Left renal pelvis (tissue), 4 donors: Measurements from ENCODE around the gene CAMTA1. TPM values are rescaled to one million over a fixed set of nuclear protein-coding genes. Genes with fewer than 3 reads are reported as not detected.

Experiments
- DNase-seq, 4 donors: peaks; one replicate each; pipeline ENCODE4 v3.0.0-alpha.2; 2013; ENCODE audit warnings: low read depth in 4 of 4, low spot score in 3 of 4
- polyA plus RNA-seq, 4 donors: library from polyadenylated mRNA; unstranded; fragments of 120-200 nt; gene quantifications; one replicate each; pipeline ENCODE4 v1.2.1, GENCODE V29; 2013; ENCODE audit not compliant: insufficient read length in 4 of 4

Gene CAMTA1
- polyA plus RNA-seq, 4 donors: 50.7 to 99.9 (median 87.8) TPM

GRCh38 chr1:7383671-7384520 is 598.6 kb downstream of the CAMTA1 start:
- DNase-seq: no peak

DNA sequence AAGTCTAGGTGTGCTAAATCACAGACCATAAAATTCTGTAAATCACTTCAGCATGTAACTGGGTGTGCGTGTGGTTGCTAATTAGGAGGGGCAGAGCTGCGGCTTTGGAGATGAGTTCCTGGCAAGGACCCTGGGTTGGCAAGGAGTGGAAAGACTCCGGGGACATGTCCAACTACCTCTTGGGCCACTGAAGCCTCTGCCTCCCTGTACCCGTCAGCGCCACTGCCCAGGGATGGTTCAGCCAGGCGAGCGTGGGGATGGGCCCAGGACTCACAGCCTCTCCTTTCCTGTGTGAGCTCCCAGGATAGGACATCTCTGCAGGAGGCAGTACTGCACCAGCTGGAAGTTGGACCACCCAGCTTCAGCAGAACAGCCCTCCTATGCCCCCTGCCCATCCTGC is 599.4 kb downstream of the CAMTA1 start:
- DNase-seq: no peak

DNA sequence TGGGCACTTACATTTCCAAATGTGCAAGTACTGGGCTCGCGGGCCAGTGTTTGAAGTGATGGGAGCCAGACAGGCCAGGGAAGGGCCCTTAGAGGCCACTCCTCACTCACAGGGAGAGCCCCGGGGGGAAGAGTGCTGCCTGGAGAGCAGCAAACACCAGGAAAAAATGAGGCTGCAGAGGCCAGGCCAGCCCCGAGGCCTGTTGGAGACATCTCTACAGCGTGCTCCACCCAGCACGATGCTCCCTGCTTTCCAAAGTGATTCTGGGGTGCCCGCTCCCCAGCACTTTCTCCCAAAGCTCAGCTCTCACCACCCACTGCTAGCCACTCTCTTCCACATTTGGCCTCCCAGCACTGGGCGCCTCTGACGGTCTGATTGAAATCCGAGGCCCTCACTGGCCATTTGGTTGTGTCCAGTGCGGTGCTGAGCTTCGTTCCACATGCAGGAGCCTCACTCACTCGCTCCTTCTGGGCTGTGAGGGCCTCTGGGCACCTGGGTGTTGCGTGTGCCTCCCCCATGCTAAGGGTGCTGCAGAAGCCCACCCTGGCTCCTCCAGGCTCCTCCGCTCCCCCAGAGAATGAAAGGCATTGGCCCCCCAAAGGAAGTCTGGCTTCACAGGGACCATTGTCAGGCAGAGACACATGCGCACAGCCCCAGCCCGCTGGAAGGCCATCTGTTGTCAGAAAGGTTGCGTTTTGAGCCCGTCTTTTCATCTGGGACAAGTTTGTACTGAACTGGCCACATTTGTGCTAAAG is 600.4 kb downstream of the CAMTA1 start:
- no peak for DNase-seq

DNA sequence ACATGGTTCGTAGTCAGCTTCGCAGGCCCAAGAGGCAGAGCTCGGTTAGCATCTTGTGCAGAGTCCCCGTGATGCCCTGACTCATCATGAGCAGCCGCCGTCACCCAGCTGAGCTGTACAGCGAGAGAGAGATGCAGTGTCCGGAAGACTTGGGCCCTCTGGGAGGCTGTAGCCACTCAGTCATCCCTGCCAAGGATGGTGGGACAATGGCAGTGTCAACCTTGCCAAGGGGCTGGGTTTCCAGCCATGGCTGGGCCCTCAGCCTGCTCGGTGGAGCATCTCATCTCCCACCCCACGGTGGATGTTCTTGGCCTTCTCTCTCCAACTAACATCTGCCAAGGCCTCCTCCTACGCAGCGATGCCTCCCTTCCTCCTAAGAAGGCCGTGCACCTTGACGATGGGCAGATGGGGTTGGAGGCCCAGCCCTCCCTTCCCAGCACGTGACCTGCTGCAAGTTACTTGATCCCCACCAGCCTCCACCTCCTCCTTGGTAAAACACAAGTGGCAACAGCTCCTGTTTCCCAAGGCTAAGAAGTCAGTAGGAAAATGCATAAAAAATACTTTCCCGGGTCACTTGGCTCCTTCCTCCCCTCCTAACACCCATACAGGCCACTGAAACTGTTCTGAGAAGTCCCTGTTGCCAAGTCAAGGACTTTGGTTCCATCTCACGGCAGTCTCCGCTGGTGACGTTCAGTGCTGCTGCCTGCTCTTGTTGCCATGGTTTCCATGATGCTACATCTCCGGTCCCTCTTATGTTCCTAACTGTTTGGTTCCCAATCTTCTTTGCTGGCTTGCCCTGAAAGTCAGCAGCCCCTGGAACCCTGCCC is 601.2 kb downstream of the CAMTA1 start:
- no peak for DNase-seq

DNA sequence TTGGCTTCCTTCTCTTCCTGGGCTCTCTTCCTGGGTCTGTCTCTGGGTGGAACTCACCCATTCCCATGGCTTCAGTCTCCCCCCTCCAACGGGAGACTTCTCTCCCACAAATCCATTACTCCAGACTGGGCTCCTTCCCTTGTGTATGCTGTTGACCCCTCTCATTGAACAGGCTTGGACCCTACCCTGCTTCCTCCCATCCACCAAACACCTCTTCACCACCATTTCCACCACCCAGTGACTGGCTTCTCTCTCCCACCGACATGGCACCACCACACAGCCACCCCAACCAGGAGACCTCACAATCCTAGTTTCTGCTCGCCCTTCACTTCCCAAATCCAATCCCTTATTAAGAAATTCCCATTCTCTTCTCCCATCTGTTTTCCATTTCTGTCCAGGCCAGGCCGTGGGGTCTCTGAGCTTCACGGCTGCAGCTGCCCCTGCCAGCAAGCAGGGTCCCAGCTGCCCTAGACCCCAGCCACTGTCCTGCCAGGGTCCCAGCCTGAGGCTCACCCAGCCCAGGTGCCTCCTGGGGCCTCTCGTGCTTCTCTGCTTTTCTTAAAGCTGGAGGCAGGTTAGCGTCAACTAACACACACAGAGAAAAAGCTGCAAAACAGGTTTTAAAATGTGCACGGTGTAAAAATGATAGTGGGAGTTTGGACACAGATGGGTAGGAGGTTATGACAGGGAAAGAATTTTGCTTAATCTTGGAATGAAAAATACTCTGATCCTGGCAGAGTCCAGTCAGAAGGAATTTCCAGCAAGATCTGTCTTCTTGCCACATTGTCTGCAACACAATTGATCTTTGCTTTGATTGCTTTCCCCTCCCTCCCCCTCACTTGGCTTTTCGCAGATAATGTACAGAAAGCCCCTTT is 602.0 kb downstream of the CAMTA1 start:
- no peak for DNase-seq

- DNase-seq: no peak
Measured at GRCh38 chr1:7388141-7388487, 602.9 kb downstream of the CAMTA1 start.

DNA sequence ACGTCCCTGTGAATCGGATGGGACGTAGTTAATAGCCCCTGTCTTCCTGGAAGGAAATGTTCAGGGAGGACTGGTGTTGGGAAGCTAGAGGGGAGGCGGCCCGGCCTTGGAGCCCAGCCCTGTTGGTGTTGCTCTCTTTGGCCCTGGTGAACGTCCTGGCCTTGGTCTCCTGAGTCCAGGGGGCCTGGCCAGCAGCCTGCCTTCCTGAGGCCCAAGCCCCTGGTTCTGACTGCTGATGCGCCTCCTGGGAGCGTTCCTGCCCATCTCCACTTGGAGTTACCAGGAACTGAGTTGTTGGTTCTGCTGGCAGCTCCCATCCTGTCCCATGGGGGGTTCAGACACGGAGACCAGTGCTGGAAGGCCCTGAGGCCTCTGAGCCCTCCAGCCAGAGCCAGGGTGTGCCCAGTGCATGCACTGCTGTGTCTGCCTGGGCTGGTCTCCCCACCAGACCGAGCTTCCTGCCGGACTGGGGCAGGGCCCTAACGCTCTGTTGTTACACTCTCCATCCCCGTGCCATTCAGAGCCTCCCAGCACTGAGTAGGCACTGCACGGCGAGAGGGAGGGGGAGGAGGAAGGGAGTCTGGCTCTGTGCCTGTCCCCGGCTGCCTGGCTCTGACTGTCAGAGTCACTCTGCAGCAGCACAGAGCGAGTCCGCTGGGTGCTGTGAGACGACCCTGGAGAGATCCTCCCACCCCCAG is 603.4 kb downstream of the CAMTA1 start:
- DNase-seq: no peak

DNA sequence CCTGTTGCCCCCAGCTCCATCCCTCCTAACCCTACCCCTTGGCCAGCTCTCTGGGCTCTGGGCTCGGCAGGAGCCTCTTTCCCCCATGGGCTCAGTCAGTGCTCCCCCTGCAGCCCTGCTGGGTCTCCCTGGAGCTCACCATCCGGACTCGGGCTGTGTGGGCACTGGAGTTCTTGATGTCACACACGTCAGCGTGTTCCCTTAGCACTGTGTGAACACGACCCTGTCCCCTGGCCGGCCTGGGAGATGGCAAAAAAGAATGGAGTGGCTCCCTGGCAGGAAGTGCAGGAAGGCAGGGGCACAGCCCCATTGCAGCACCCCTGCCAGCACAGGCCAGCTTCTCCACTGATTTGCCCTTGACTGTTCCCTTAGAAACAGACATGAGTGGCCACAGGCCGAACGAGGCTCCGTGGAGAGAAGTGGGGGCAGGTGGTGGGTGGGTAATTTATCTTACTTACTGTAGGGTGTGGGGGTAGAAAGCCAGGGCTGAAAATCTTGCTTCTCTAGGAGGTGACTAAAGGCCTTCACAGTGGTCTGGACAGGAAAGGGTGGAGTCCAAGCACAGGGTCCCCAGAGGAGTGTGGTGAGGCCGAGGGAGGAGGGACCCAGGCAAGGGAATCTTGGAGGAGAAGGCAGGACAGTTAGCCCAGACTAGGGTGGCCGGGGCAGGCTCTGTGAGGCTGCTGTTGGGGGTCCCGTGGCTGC is 604.1 kb downstream of the CAMTA1 start:
- DNase-seq: no peak

DNA sequence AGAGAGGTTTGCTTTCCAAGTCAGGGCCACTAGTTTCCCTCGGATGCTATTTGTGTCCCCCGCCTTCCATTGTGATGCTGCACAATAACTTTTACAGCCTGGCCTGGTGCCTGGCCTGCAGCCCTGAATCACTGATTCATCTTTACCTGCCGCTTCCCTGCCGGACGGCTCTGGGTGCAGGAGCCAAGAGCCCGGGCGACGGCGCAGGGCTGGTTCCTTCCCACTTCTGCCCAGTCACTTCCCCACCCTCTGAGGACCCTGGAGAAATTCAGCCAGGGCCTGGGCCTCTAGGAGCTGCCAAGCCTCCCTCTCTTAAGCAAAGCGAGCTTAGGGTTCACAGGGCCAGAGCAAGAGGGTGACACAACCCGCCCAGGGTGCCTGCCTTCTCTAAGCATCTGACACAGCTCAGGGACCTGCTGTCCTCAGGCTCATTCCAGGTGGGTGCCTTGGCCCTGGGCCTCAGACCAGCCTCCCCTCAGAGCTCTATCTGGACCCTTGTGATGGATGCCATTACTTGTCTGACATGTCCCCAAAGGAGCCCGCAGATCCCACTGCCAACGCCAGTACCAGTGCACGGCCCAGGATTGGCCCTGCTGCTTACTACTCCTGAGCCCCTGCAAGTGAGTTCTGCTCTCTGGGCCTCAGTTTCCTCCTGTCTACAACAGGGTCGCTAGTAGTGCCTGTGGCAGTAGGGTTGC is 604.8 kb downstream of the CAMTA1 start:
- DNase-seq: no peak

DNA sequence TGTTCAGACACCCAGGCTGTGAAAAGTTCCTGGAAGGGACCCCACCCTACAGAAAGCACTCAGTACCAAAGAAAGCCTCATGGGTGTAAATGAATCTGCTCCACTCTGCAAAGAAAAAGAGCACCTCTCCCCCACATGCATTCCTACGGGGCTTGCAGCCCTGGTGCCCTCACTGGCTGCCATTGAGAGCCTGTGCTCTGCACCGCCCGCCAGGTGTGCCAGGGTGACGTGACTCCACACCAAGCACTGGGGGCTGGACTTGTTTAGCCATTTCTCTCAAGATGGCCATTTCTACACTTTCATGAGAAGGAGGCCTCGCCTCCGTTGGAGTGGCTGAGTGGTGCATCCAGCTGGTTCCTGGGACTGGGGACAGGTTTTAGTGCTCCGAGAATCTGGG is 605.3 kb downstream of the CAMTA1 start:
- DNase-seq: no peak

GRCh38 chr1:7393136-7393535 is 607.9 kb downstream of the CAMTA1 start:
- no peak for DNase-seq

DNA sequence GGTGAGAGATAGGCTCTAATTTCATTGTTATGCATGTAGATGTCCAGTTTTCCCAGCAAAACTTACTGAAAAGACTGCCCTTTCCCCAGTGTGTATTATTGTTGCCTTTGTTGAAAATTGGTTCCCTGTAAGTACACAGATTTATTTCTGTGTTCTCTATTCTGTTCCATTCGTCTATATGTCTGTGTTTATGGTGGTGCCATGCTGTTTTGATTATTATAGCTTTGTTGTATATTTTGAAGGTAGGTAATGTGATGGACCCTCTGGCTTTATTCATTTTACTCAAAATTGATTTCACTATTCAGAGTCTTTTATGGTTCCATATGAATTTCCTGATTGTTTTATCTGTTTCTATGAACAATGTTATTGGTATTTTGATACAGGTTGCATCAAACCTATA is 610.0 kb downstream of the CAMTA1 start:
- DNase-seq: no peak

GRCh38 chr1:7398982-7399381 is 613.7 kb downstream of the CAMTA1 start:
- no peak for DNase-seq

GRCh38 chr1:7399514-7400125 is 614.4 kb downstream of the CAMTA1 start:
- no peak for DNase-seq

- DNase-seq: no peak
Measured at GRCh38 chr1:7400566-7400965, 615.3 kb downstream of the CAMTA1 start.

GRCh38 chr1:7401814-7402547 is 616.7 kb downstream of the CAMTA1 start:
- DNase-seq: no peak

DNA sequence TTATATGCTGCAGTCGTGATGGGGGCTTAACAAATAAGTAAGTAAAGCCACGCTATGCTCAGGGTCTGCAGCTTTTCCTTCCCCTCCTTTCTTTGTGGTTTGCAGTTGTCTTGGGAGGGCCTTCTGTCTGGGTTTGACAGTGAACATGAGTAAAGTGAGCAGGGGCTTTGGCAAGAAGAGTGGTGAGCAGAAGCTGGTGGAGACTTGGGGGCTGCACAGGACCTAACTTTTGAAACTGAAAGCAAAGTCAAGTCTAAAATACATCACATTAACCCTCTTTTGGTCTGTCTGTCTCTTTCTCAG is 617.2 kb downstream of the CAMTA1 start:
- DNase-seq: no peak
